Keratinocyte (primary cell): Measurements from ENCODE around the gene TBX20. TPM values are rescaled to one million over a fixed set of nuclear protein-coding genes. Genes with fewer than 3 reads are reported as not detected.

Experiments used
- DNase-seq: peaks from one replicate; pipeline ENCODE4 v3.0.0-alpha.2; 2011; ENCODE audit warnings: low read depth, missing footprints, low spot score
- FAIRE-seq: peaks from 2 replicates; lab custom pipeline; 2011; peaks lifted over from hg19 to GRCh38; lab: Jason Lieb, UNC
- H2AFZ ChIP-seq: 2 replicates; pipeline ENCODE4 v1.6.0; 2012; ENCODE audit warnings: low read length, control low read depth, inconsistent platforms; ENCODE audit not compliant: control insufficient read depth
- H3K27ac ChIP-seq: 2 replicates; pipeline ENCODE4 v1.5.1; 2011; ENCODE audit warnings: low read length; ENCODE audit not compliant: control insufficient read depth, insufficient read depth
- H3K27me3 ChIP-seq: 3 replicates; pipeline ENCODE4 v1.6.0; 2011; ENCODE audit warnings: low read length; ENCODE audit not compliant: control insufficient read depth, insufficient read depth; ENCODE audit errors: extremely low read depth
- H3K36me3 ChIP-seq, 2 experiments: 2 replicates in 1 of 2; 3 replicates in 1 of 2; pipeline ENCODE4 v1.5.1; 2011; ENCODE audit warnings: low read length in 2 of 2, mild to moderate bottlenecking in 1 of 2; ENCODE audit not compliant: control insufficient read depth in 2 of 2, insufficient read depth in 2 of 2; ENCODE audit errors: extremely low read depth in 1 of 2
- H3K4me1 ChIP-seq: 3 replicates; pipeline ENCODE4 v1.5.1; 2011; ENCODE audit warnings: low read length; ENCODE audit not compliant: control insufficient read depth, insufficient read depth; ENCODE audit errors: extremely low read depth
- H3K4me2 ChIP-seq: 3 replicates; pipeline ENCODE4 v1.6.0; 2011; ENCODE audit warnings: low read depth, low read length; ENCODE audit not compliant: control insufficient read depth, insufficient read depth; ENCODE audit errors: extremely low read depth
- H3K4me3 ChIP-seq, 3 experiments: fragments of 200-600 bp in 1 of 3; sonication (generic) in 1 of 3; 2 replicates in 2 of 3; 3 replicates in 1 of 3; pipeline ENCODE4 v1.5.1; 2011 to 2016; ENCODE audit warnings: low read length in 3 of 3, mild to moderate bottlenecking in 3 of 3, control low read depth in 2 of 3, inconsistent platforms in 1 of 3, low read depth in 1 of 3, mixed read lengths in 1 of 3, mixed run types in 1 of 3, moderate library complexity in 1 of 3; ENCODE audit not compliant: control insufficient read depth in 2 of 3, insufficient read depth in 2 of 3; ENCODE audit errors: extremely low read depth in 1 of 3
- H3K79me2 ChIP-seq: 2 replicates; pipeline ENCODE4 v1.6.0; 2012; ENCODE audit warnings: low read length; ENCODE audit not compliant: control insufficient read depth, insufficient read depth
- H3K9ac ChIP-seq: 3 replicates; pipeline ENCODE4 v1.6.0; 2011; ENCODE audit warnings: low read length; ENCODE audit not compliant: control insufficient read depth, insufficient read depth; ENCODE audit errors: extremely low read depth
- H3K9me1 ChIP-seq: 3 replicates; pipeline ENCODE4 v1.6.0; 2011; ENCODE audit warnings: low read length; ENCODE audit not compliant: control insufficient read depth, insufficient read depth; ENCODE audit errors: extremely low read depth
- H3K9me3 ChIP-seq: 2 replicates; pipeline ENCODE4 v1.5.1; 2012; ENCODE audit warnings: low read depth, low read length; ENCODE audit not compliant: control insufficient read depth
- H4K20me1 ChIP-seq: 3 replicates; pipeline ENCODE4 v1.6.0; 2011; ENCODE audit warnings: low read length; ENCODE audit not compliant: control insufficient read depth, insufficient read depth; ENCODE audit errors: extremely low read depth
- CTCF ChIP-seq, 3 experiments: IDR thresholded peaks in 1 of 3; conservative IDR thresholded peaks in 1 of 3; optimal IDR thresholded peaks in 1 of 3; 2 replicates in 2 of 3; 3 replicates in 1 of 3; pipeline versions ENCODE3 to v1.5.1; 2011; ENCODE audit warnings: low read length in 3 of 3, mild to moderate bottlenecking in 3 of 3, moderate library complexity in 2 of 3, control low read depth in 1 of 3, inconsistent platforms in 1 of 3; ENCODE audit not compliant: insufficient read depth in 2 of 3; ENCODE audit errors: extremely low read depth in 1 of 3
- EZH2 ChIP-seq: IDR thresholded peaks from one replicate; pipeline ENCODE4 v1.6.1; 2012; ENCODE audit warnings: inconsistent platforms, mild to moderate bottlenecking, low read length, moderate library complexity
- dilution Hi-C: fragments of 300-500 bp; cut with MboI; formaldehyde crosslinking; loops from one replicate; pipeline ENCODE4 v1.7.0; 2020; ENCODE audit warnings: low sequenced_read_pairs; ENCODE audit not compliant: extremely low pct_ligation_motif_present
- polyA plus RNA-seq, 5 experiments: library from polyadenylated mRNA; depleted of rRNA in 3 of 5; stranded (reverse) in 3 of 5; stranded (forward) in 1 of 5; unstranded in 1 of 5; fragments of >200 nt; gene quantifications; 1 replicate in 1 of 5; 2 replicates in 3 of 5; 3 replicates in 1 of 5; pipeline versions ENCODE4 v1.2.1 to v1.2.3, GENCODE V29; 2011 to 2012; ENCODE audit warnings: missing spikeins in 2 of 5, low read depth in 1 of 5, low replicate concordance in 1 of 5

Gene TBX20
- polyA plus RNA-seq, 1 donor (not counting 4 experiments of a cell fraction or from before 2014, with no cell fraction given), result not detected

DNA sequence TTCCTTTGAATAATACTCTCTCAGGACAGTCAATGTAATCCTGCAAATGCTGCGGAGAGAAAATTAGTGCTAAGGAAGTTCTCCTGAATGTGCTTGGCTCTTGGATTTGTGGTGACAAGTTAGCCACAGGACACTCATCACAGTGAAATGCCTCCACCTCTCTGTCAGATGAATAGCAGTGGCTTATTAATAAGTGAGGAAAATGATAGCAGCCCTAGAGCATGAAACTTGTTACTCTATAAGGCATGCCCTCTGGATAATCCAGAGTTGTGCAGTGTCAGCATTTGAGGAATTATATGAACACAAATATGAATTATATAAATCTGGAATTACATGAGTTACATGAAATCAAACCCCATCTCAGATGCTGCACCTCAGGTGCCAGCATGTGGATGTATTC lies 23.5 kb upstream of the TBX20 start:
- no peaks in the 10 kb centered on the region for H3K9me1 ChIP-seq
- no peak overlapping the region for H3K4me2 ChIP-seq
- H3K9me3 ChIP-seq, result no peaks in the 10 kb centered on the region
- dilution Hi-C loops, result no loop called here
- no peak overlapping the region for H3K4me3 ChIP-seq
- H3K36me3 ChIP-seq, result no peaks in the 10 kb centered on the region
- no peak for FAIRE-seq
- no peaks in the 10 kb centered on the region for H3K27me3 ChIP-seq
- H3K79me2 ChIP-seq, result no peaks in the 10 kb centered on the region
- TF ChIP-seq EZH2, result no peak
- no peak for TF ChIP-seq CTCF (optimal IDR thresholded peaks at IDR 0.05 in 1 of 3, IDR thresholded peaks at IDR 0.05 in 1 of 3, conservative IDR thresholded peaks at IDR 0.05 in 1 of 3; ENCODE audit: extremely low read depth in 1 of 3, insufficient read depth in 2 of 3, low read length in 3 of 3)
- H3K27ac ChIP-seq, result no peak overlapping the region
- H3K4me1 ChIP-seq, result no peaks in the 10 kb centered on the region
- H3K9ac ChIP-seq, result no peak overlapping the region
- no peak for DNase-seq
- H2AFZ ChIP-seq, result no peak overlapping the region
- no peaks in the 10 kb centered on the region for H4K20me1 ChIP-seq

DNA sequence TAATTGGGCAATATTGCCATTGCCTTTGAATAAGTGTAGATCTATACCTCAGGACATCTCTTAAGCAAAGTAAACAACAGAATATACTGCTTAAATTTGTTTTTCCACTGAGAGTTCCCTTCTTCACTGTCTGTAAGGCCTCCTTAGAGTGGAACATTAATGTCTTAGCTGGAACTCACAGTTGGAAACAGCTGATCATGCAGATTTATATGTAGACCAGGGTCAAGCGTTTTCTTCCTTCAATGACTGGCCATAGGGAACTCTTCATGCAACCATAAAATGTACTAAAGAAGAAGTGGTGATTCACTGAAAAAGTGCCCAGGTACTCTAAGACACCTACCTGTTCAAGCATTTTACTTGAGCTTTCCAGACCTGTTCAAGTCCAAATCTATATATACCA lies 18.3 kb upstream of the TBX20 start:
- no peaks in the 10 kb centered on the region for H3K27me3 ChIP-seq
- H3K9me3 ChIP-seq, result no peaks in the 10 kb centered on the region
- H3K9ac ChIP-seq, result no peak overlapping the region
- DNase-seq (no peak), FAIRE-seq (no peak)
- dilution Hi-C loops, result no loop called here
- no peaks in the 10 kb centered on the region for H3K36me3 ChIP-seq
- H3K27ac ChIP-seq, result no peak overlapping the region
- H3K9me1 ChIP-seq, result no peaks in the 10 kb centered on the region
- TF ChIP-seq EZH2, result no peak
- no peak for TF ChIP-seq CTCF (optimal IDR thresholded peaks at IDR 0.05 in 1 of 3, IDR thresholded peaks at IDR 0.05 in 1 of 3, conservative IDR thresholded peaks at IDR 0.05 in 1 of 3; ENCODE audit: extremely low read depth in 1 of 3, insufficient read depth in 2 of 3, low read length in 3 of 3)
- no peak overlapping the region for H3K4me3 ChIP-seq
- no peak overlapping the region for H3K4me2 ChIP-seq
- H2AFZ ChIP-seq, result no peak overlapping the region
- H4K20me1 ChIP-seq, result no peaks in the 10 kb centered on the region
- H3K79me2 ChIP-seq, result no peaks in the 10 kb centered on the region
- H3K4me1 ChIP-seq, result no peaks in the 10 kb centered on the region
